ENCODE measurements around the gene GSTM1.
A peak's percentile ranks its signal among the peaks of the same experiment; 100 is the strongest.

GRCh38 chr1:109643385-109644230 lies 44.0 kb upstream of the GSTM1 start:
- TF ChIP-seq POLR2A (IDR thresholded peaks at IDR 0.05): no peak
- TF ChIP-seq, protein P1, sequence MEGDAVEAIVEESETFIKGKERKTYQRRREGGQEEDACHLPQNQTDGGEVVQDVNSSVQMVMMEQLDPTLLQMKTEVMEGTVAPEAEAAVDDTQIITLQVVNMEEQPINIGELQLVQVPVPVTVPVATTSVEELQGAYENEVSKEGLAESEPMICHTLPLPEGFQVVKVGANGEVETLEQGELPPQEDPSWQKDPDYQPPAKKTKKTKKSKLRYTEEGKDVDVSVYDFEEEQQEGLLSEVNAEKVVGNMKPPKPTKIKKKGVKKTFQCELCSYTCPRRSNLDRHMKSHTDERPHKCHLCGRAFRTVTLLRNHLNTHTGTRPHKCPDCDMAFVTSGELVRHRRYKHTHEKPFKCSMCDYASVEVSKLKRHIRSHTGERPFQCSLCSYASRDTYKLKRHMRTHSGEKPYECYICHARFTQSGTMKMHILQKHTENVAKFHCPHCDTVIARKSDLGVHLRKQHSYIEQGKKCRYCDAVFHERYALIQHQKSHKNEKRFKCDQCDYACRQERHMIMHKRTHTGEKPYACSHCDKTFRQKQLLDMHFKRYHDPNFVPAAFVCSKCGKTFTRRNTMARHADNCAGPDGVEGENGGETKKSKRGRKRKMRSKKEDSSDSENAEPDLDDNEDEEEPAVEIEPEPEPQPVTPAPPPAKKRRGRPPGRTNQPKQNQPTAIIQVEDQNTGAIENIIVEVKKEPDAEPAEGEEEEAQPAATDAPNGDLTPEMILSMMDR (IDR thresholded peaks at IDR 0.05): peak; percentile 85 to 90 (median 88)
- TF ChIP-seq POLR2AphosphoS5 (IDR thresholded peaks at IDR 0.05): no peak
- TF ChIP-seq EP300 (IDR thresholded peaks at IDR 0.05; ENCODE audit: low read depth): no peak
